PC-3 (cell line): ENCODE measurements around the gene CTNNA2. TPM values are rescaled to one million over a fixed set of nuclear protein-coding genes. Genes with fewer than 3 reads are reported as not detected.

Experiments used
- ATAC-seq: fragments of 200-7000 bp; cut with Tn5 transposase; 2 replicates; pipeline ENCODE4 v1.9.1; 2020; ENCODE audit warnings: mild to moderate bottlenecking, moderate library complexity
- BruUV-seq: library from RNA; stranded (reverse); fragments of 400-500 nt; replicated peaks from 2 replicates; lab custom pipeline; 2021; lab: Mats Ljungman, UMichigan
- CTCF ChIA-PET: fragments of 300-600 bp; sonication (Branson Sonifier 250); formaldehyde crosslinking; loops from one replicate; lab custom pipeline; 2022; ENCODE audit warnings: antibody characterized with exemption; lab: Charles Lee
- POLR2A ChIA-PET: fragments of 300-600 bp; sonication (Branson Sonifier 250); formaldehyde crosslinking; loops from one replicate; lab custom pipeline; 2022; ENCODE audit warnings: antibody characterized with exemption; ENCODE audit not compliant: unreplicated experiment; lab: Charles Lee
- DNase-seq: peaks from one replicate; pipeline ENCODE4 v3.0.0-alpha.2; 2015
- H2AFZ ChIP-seq: fragments of 300-600 bp; sonication (generic); 2 replicates; pipeline ENCODE4 v1.6.0; 2016; ENCODE audit warnings: antibody characterized with exemption, low read length
- H3F3A ChIP-seq: fragments of 300-600 bp; sonication (generic); one replicate; pipeline ENCODE4 v1.6.0; 2017; ENCODE audit warnings: antibody characterized with exemption, low read length, control low read depth, mild to moderate bottlenecking; ENCODE audit not compliant: unreplicated experiment
- H3K27ac ChIP-seq: fragments of 300-600 bp; sonication (generic); 2 replicates; pipeline ENCODE4 v1.5.1; 2016; ENCODE audit warnings: mild to moderate bottlenecking, low read length
- H3K27me3 ChIP-seq: fragments of 300-600 bp; sonication (generic); 2 replicates; pipeline ENCODE4 v1.6.1; 2016; ENCODE audit warnings: low read length, mixed read lengths
- H3K36me3 ChIP-seq: fragments of 300-600 bp; sonication (generic); 2 replicates; pipeline ENCODE4 v1.6.1; 2016; ENCODE audit warnings: low read depth, mixed run types, low read length, mixed read lengths
- H3K4me1 ChIP-seq: fragments of 300-600 bp; sonication (generic); 2 replicates; pipeline ENCODE4 v1.5.1; 2016; ENCODE audit warnings: low read length; ENCODE audit not compliant: insufficient read depth
- H3K4me2 ChIP-seq: fragments of 300-600 bp; sonication (generic); 2 replicates; pipeline ENCODE4 v1.6.0; 2016; ENCODE audit warnings: low read length
- H3K4me3 ChIP-seq: fragments of 300-600 bp; sonication (generic); 2 replicates; pipeline ENCODE4 v1.5.1; 2016; ENCODE audit warnings: mild to moderate bottlenecking, low read length, mixed read lengths
- H3K79me2 ChIP-seq: fragments of 300-600 bp; sonication (generic); 2 replicates; pipeline ENCODE4 v1.6.1; 2017; ENCODE audit warnings: low read length, mixed read lengths
- H3K9ac ChIP-seq: fragments of 300-600 bp; sonication (generic); 2 replicates; pipeline ENCODE4 v1.6.0; 2016; ENCODE audit warnings: mild to moderate bottlenecking, low read length
- H3K9me2 ChIP-seq: fragments of 300-600 bp; sonication (generic); replicated peaks from 2 replicates; pipeline ENCODE4 v1.6.1; 2016; ENCODE audit warnings: mixed run types, low read length, mixed read lengths
- H3K9me3 ChIP-seq: fragments of 300-600 bp; sonication (generic); 2 replicates; pipeline ENCODE4 v1.6.1; 2016; ENCODE audit warnings: low read length, mixed read lengths
- H4K20me1 ChIP-seq: fragments of 300-600 bp; sonication (generic); 2 replicates; pipeline ENCODE4 v1.6.1; 2016; ENCODE audit warnings: low read length, mixed read lengths
- CTCF ChIP-seq: fragments of 300-600 bp; sonication (generic); conservative IDR thresholded peaks from 2 replicates; pipeline ENCODE4 v1.5.1; 2017; ENCODE audit warnings: antibody characterized with exemption, low read depth, mild to moderate bottlenecking, low read length
- EZH2 ChIP-seq: fragments of 300-600 bp; sonication (generic); IDR thresholded peaks from one replicate; pipeline ENCODE4 v1.6.1; 2017; ENCODE audit warnings: antibody characterized with exemption, mild to moderate bottlenecking, low read length; ENCODE audit not compliant: unreplicated experiment
- EZH2phosphoT487 ChIP-seq: fragments of 300-600 bp; sonication (generic); IDR thresholded peaks from 2 replicates; pipeline ENCODE4 v1.6.1; 2018; ENCODE audit warnings: mild to moderate bottlenecking, antibody characterized with exemption, low read length, borderline replicate concordance
- intact Hi-C: fragments of 100-400 bp; cut with micrococcal nuclease; formaldehyde crosslinking; loops from 2 replicates; pipeline ENCODE4 v1.9.0; 2023
- total RNA-seq: library from RNA; depleted of rRNA; stranded (reverse); fragments of >200 nt; gene quantifications from 2 replicates; pipeline ENCODE4 v1.2.3, GENCODE V29; 2014

Gene CTNNA2
- total RNA-seq, 1 experiment from 2014 or later = not detected

DNA sequence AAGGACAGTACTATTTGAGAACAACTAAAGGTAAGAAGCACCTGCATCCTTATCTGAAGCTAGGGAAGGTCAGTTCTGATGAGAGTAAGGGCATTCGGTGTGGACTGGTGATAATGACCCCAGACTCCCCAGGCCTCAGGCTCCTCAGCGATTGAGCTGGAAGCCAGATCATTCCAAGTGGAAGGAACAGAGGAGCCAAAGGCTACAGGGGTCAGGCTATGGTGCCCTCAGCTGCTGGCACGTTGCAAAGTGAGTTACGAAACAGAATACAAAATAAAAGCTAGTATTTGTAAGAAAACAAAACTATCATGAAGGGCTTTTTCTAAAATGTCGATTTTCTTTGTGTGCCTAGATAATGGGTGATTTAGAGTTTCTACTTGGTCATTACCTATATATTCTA lies 960.2 kb downstream of the CTNNA2 start:
- Histone ChIP-seq H3K79me2 (no peaks in the 10 kb centered on the region), H2AFZ (no peak overlapping the region), H3K36me3 (no peaks in the 10 kb centered on the region), H3K27me3 (no peaks in the 10 kb centered on the region), H3K27ac (no peak overlapping the region), H4K20me1 (no peaks in the 10 kb centered on the region), H3F3A (no peaks in the 10 kb centered on the region), H3K4me3 (no peak overlapping the region), H3K9me2 (no peaks in the 10 kb centered on the region), H3K4me1 (no peaks in the 10 kb centered on the region), H3K9ac (no peak overlapping the region), H3K9me3 (no peaks in the 10 kb centered on the region), H3K4me2 (no peak overlapping the region)
- DNase-seq = no peak
- TF ChIP-seq EZH2 (no peak), CTCF (no peak), EZH2phosphoT487 (no peak)
- no peak for ATAC-seq
- BruUV-seq = no TSS peak
- CTCF ChIA-PET = no interaction called here
- intact Hi-C loops = no loop called here
- POLR2A ChIA-PET = no interaction called here

- POLR2A ChIA-PET = no interaction called here
- H2AFZ ChIP-seq = no peak overlapping the region
- no peaks in the 10 kb centered on the region for H3K27me3 ChIP-seq
- intact Hi-C loops = no loop called here
- no peaks in the 10 kb centered on the region for H3K4me1 ChIP-seq
- CTCF ChIA-PET = no interaction called here
- no peaks in the 10 kb centered on the region for H3K9me2 ChIP-seq
- TF ChIP-seq CTCF = no peak
- TF ChIP-seq EZH2 = no peak
- no peak for TF ChIP-seq EZH2phosphoT487
- no TSS peak for BruUV-seq
- no peak overlapping the region for H3K4me3 ChIP-seq
- DNase-seq = no peak
- no peak for ATAC-seq
- no peaks in the 10 kb centered on the region for H3K79me2 ChIP-seq
- H3F3A ChIP-seq = no peaks in the 10 kb centered on the region
- no peak overlapping the region for H3K27ac ChIP-seq
- H3K4me2 ChIP-seq = no peak overlapping the region
- no peaks in the 10 kb centered on the region for H3K36me3 ChIP-seq
- no peaks in the 10 kb centered on the region for H3K9me3 ChIP-seq
- H4K20me1 ChIP-seq = no peaks in the 10 kb centered on the region
- H3K9ac ChIP-seq = no peak overlapping the region
Measured at GRCh38 chr2:80473796-80474195, 960.9 kb downstream of the CTNNA2 start.

- Histone ChIP-seq H3K4me2 (no peak overlapping the region), H3K9me2 (no peaks in the 10 kb centered on the region), H3K9ac (no peak overlapping the region), H3K4me3 (no peak overlapping the region), H3K9me3 (no peaks in the 10 kb centered on the region), H3K4me1 (no peaks in the 10 kb centered on the region), H3K36me3 (no peaks in the 10 kb centered on the region), H3F3A (no peaks in the 10 kb centered on the region), H3K79me2 (no peaks in the 10 kb centered on the region), H3K27me3 (no peaks in the 10 kb centered on the region), H2AFZ (no peak overlapping the region), H3K27ac (no peak overlapping the region), H4K20me1 (no peaks in the 10 kb centered on the region)
- intact Hi-C loops = no loop called here
- ChIA-PET CTCF (no interaction called here), POLR2A (no interaction called here)
- BruUV-seq = no TSS peak
- TF ChIP-seq EZH2 (no peak), CTCF (no peak), EZH2phosphoT487 (no peak)
- DNase-seq (no peak), ATAC-seq (no peak)
Measured at GRCh38 chr2:80475970-80476369, 963.1 kb downstream of the CTNNA2 start.
